GM19099 (cell line): ENCODE data around the gene ADAM17.

Experiments
- POLR2A ChIP-seq: IDR thresholded peaks from 3 replicates; pipeline ENCODE4 v1.6.1; 2011; ENCODE audit warnings: low read depth; ENCODE audit not compliant: insufficient read length; ENCODE audit errors: extremely low read depth

ADAM17 gene

GRCh38 chr2:9490789-9491188 lies 64.8 kb downstream of the ADAM17 start:
- TF ChIP-seq POLR2A: no peak

DNA sequence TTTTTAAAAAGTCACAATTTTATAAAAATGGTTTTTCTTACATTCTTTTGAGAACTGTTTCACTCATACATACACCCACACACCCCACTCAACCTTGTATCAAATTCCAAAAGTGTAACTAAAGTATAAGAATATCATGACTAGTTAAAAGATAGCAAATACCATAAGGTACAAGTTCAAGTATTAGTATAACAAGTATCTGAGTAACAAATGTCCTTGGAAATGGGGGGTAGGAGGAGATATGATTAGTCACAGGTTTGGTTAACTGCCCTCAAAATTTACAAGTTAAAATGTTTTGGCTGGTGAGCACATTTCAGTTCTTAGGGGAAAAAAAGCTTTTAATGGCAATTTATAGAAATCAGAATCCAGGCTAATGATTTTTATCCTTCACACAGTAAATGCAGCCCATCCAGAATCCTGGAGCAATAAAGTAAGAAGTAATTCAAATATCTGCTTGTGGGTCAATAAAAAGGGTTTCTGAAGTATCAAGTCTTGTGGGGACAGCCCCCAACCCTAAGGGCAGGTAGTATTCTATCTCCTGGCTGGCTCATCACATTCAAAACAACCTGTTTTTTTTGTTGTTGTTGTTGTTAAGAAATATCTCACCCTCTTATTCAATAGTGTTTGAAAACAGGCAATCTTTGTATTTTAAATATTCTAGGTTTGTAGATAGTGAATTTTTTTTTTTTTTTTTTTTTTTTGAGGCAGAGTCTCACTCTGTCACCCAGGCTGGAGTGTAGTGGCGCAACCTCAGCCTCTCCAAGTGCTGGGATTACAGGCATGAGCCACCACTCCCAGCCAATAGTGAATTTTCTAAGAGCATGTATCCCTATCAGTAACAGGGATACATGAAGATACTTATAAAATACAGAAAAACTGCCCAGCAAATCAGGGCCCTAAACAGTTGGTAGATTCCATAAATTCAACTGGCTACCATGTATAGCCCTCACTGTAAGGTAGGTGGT lies 66.8 kb downstream of the ADAM17 start:
- TF ChIP-seq POLR2A: no peak

DNA sequence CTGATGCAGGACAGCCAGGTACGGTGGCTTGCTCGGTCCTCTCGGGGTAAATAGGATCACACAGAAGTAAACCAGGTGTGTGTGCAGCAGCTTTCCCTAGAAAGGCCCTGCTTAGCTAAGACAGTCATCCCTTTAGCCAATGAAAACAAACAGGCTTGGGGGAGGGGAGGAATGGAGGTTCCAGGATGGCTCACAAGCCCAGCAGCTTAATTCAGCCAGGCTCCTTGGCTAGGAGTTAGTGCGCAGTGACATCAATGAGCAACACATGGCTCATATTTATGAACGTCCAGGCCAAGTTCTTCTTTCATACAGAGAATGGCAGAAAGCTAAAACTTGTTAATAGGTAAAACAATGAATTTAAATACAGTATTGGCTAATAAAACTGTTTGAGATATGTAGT lies 71.1 kb downstream of the ADAM17 start:
- no peak for TF ChIP-seq POLR2A

DNA sequence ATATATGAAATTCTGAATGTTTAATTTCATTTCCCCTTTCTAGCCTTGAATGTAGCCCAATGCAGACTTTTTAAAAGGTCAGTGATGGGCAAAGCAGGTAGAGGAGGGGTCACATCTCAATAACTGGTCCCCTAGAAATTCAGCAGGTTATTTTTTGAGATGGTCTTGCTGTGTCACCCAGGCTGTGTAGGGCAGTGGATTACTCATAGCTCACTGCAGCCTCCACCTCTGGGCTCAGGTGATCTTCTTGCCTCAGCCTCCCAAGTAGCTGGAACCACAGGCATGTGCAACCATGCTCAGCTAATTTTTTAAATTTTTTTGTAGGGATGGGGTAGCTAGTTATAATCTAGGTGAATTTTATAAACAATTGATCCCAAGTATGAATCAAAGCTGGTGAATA lies 72.5 kb downstream of the ADAM17 start:
- TF ChIP-seq POLR2A: no peak

- no peak for TF ChIP-seq POLR2A
Observed at GRCh38 chr2:9480157-9480556, 75.5 kb downstream of the ADAM17 start.

GRCh38 chr2:9478526-9478925 lies 77.1 kb downstream of the ADAM17 start:
- TF ChIP-seq POLR2A: no peak

- no peak for TF ChIP-seq POLR2A
Observed at GRCh38 chr2:9477914-9478313, 77.7 kb downstream of the ADAM17 start.

DNA sequence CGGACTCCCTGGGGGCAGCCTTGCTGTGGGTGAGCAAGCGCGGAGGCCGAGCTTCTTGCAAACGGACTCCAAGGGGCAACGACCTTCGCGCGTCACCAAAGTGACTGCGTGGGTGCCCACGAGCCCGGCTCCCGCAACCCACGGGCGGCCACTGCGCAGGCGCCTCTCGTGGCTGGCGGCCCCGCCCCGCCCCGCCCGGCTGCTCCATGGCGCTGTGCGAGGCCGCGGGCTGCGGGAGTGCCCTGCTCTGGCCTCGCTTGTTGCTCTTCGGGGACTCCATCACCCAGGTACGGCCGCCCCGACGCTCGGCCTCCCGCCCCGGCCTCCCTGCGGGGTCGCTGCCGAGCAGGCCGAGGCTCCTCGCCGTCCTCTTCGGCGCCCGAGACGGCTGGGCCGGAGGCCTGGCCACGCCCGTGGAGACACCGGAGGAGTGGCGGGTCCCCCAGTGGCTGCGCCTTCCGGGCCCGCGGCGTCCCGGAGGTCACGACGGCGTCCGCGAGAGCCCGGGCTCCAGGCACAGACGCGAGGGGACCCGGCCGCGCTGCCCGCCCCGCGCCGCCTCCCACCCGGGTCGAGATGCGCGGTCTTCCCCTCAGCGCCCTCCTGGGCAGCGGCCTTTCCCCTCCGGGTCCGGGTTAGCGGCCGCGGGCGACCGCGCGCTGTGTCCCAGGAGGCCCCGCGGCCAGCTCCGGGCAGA lies 81.1 kb downstream of the ADAM17 start, which contains the start of gene IAH1:
TSS of gene IAH1 (plus strand) at position 191 of the 697 bp plus-strand sequence. CDS start at position 207, 16 bp downstream.
- TF ChIP-seq POLR2A: peak; percentile 78

DNA sequence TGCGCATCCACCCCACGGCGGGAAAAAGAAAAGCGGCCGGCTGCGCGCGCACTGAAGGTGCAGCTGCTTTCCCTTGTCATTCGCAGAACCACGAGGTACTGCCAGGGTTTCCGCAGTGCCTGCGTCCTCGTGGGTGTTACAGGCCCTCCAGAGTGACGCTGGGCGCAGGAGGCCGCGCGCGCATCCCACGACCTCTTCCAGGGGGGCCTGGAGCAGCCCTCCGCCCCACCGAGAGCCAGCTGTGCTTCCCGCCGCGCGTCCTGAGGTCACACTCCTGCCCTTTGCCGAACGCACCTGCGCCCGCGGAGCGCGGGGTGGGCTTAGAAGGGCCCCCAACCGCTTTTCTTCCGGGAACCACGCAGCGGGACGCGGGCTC lies 81.7 kb downstream of the ADAM17 start:
- TF ChIP-seq POLR2A: no peak

DNA sequence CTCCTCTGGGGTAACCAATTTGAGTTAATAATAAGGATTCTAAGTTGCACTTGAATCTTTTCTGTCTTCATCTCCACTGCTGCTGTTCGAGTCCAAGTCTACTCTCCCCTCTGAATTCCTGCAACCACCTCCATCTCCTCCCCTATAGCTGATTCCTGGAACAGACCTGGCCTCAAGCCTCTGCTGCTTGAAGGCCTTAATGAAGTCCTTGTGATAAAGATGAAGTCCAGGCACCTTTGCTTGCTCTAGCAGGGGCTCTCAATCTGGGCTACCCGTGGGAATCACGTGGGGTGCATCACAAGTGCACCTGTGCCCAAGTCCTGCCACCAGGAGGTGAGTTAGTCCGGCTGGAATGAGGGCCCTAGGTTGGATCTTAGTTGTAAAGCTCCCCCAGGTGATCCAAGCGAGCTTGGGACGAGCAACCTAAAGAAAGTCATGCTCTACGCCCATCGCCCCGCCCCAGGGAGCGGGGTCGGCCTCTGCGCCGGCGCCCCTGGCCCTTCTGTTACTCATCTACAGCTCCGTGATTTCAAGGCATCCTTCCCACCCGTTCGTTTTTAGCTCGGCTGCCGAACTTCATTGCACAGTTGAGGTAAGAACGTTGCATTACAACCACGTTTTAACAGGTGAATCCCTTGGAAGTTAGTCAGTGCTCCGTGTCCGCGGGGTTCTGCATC lies 82.2 kb downstream of the ADAM17 start:
- TF ChIP-seq POLR2A: no peak

DNA sequence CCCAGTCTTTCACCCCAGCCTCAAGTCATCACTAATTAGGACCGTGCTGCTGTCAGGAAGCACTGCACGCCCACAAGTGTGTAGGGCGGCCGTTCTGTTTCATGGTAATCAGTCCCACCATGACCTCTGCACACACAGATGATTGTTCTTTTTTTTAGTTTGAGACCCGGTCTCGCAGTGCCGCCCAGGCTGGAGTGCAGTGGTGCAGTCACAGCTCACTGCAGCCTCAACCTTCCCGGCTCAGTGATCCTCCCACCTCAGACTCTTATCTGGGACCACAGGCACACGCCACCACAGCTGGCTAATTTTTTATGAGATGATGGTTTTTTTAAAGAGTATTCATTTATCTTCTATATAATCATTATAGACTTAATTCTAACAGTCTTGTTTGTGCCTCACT lies 83.1 kb downstream of the ADAM17 start:
- TF ChIP-seq POLR2A: no peak

DNA sequence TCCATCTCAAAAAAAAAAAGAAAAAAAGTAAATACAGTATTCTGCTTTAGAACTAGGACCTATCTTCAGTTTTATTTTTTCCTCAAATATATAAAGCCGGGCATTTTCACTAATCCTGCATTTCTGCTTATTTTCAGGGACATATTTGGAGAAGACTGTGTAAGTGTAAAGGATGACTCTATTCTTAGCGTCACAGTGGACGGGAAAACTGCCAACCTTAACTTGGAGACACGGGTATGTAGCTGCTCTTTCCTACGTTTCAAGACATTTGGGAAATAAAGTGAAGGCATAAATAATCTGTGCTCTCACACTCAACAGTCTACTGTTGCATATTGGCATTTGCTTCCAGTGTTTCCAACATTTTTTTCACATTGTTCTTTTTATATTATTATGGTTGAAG lies 84.4 kb downstream of the ADAM17 start:
- TF ChIP-seq POLR2A: no peak

- TF ChIP-seq POLR2A: no peak
Observed at GRCh38 chr2:9467687-9468086, 87.9 kb downstream of the ADAM17 start.

- TF ChIP-seq POLR2A: no peak
Observed at GRCh38 chr2:9466147-9466683, 89.4 kb downstream of the ADAM17 start.

DNA sequence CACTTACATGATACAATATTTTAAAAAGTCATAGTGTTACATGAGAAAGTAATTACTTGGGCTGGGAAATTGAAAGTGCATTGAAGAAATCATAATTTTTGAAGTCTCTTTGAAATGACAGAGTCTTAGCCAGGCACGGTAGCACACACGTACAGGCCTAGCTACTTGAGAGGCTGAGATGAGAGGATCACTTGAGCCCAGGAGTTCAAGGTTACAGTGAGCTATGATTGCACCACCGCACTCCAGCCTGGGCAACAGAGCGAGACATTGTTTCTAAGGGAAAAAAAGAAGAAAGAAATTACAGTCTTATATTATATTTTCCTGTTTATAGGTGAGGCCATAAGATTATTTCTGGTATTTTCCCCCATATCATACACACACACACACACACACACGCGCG lies 90.5 kb downstream of the ADAM17 start:
- no peak for TF ChIP-seq POLR2A

- TF ChIP-seq POLR2A: no peak
Observed at GRCh38 chr2:9463698-9464034, 92.0 kb downstream of the ADAM17 start.
